K562 treated with DMSO at 1 percent for 48 hours (cell line): ENCODE measurements around the gene NELFB. TPM values are rescaled to one million over a fixed set of nuclear protein-coding genes. Genes with fewer than 3 reads are reported as not detected.

Source experiments
- total RNA-seq: library from RNA; unstranded; fragments of 300-600 nt; gene quantifications from 2 replicates; pipeline ENCODE4 v1.2.3, GENCODE V29; 2022; ENCODE audit warnings: low replicate concordance; ENCODE audit errors: extremely low read depth

NELFB gene
- total RNA-seq: not detected in 2 replicates

DNA sequence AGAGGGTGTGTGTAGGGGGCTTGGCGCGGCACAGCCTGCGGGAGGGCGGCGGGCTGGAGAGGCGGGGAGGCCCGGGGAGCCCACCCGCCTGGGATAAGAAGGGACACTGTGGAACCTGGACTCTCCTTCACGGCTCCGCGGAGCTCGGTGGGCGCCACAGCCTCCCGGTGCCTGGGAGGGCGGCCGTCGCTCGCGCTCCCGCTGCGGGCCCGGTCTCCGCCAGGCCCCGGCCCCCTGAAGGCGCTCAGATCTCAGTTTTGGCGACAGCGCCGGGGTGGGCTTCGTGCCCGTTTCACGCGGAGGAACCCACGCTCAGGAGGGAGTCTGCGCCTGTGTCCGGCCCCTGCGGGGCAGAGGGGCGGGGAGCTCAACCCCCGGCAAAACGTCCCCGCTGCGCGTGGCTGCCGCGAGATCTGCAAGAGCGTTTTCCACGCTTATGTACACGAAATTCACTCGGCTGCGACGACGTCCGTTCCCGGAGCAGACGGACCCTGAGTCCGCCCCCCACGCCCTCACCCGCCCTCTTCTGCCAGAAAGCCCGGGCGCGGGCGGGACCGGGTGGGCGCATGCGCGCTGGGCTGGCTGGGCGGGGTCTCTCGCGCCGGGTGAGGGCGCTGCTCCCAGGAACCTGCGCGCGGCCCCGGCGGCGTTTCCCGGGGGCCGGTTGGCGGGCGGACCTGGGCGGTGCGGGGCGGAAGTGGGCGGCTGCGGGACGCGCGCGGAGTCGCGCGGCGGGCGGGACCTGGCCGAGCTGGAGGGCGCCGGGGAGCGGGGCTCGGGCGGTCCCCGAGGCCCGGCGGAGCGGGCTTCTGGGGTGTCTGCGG, at the start of gene NELFB:
TSS of gene NELFB (plus strand) at position 704 of the 824 bp plus-strand sequence.

DNA sequence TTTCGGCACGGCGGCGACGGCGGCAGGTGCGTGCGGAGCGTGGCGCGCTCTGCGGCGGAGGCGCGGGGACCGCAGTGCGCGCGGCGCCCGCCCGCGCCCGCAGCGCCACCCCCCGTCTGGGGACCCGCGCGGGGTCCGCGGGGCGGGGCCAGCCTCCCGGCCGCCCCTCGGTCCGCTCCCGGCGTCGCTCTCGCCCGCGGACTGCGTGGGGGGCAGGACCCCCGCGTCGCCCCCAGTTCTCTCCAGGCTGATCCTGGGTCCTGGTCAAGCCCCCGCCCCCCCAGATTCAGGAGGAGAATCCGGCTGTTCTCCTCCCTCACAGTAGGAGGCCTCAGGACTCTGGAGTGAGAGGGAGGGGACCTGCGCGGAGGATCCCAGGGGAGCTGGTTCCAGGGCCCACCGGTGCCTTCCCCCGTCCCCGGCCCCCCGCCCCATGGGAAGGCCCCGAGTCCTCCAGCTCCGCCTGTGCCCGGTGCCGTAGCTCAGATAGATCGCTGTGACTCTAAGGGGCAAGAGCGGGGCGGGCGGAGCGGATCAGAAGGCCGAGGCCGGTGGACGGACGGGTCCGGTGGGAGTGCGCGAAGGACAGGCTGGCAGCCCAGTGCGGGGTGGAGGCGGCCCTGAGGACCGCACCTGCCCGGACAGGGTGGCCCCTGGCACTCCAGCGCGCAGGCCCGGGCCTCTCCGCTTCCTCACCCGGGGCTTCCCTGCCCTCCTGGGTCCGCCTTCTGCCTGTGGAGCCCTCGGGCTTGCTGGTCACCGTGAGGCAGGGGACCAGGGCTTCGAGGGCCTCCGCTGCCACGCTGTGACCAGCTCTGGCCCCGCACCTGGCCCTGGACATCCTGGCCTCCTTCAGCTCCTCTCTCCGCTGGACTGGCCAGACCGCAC, 32.7 kb upstream of the NELFB start, which contains the start of gene RNF208:
TSS of gene RNF208 (minus strand) at position 51 of the 888 bp plus-strand sequence. CDS start 1,028 bp downstream, outside the sequence.

DNA sequence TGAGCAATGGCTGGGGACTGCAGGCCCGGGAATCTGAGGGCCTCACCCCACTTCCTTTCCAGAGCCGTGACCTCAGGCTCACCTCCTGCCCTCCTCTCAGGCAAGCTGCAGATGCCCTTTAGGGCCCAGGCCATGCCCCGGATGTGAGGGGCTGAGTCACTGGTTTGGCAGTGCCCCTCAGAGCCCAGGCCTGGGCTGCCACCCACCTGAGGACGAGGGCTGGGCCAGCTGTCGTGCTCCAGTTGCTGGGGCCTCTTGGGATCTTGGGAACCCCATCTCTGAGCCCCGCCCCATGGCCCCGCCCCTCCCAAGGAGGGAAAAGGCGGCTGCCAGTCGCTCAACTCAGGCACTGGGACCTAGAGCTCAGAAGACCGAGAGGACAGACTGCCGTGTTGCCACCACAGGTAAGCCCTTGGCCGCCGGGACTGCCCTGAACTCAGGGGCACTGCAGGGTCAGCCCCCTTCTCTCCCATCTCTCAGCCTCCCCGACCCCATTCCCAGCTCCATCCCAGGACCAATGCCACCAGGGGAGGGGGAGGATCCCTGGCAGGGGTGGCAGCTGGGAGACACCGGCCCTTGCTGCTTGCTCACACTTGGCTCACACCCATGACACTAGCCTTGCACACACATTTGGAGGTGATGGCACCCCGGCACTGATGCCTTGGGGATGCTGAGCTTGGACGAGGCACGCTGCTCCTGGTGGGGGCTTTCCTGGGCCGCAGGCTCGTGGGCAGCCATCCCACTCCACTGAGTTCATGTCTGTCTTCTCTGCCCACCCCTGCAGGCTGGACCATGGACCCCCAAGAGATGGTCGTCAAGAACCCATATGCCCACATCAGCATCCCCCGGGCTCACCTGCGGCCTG, 30.1 kb upstream of the NELFB start, which contains the start of gene CYSRT1:
TSS of gene CYSRT1 (plus strand) at position 345 of the 865 bp plus-strand sequence. CDS start at position 793, 448 bp downstream.

DNA sequence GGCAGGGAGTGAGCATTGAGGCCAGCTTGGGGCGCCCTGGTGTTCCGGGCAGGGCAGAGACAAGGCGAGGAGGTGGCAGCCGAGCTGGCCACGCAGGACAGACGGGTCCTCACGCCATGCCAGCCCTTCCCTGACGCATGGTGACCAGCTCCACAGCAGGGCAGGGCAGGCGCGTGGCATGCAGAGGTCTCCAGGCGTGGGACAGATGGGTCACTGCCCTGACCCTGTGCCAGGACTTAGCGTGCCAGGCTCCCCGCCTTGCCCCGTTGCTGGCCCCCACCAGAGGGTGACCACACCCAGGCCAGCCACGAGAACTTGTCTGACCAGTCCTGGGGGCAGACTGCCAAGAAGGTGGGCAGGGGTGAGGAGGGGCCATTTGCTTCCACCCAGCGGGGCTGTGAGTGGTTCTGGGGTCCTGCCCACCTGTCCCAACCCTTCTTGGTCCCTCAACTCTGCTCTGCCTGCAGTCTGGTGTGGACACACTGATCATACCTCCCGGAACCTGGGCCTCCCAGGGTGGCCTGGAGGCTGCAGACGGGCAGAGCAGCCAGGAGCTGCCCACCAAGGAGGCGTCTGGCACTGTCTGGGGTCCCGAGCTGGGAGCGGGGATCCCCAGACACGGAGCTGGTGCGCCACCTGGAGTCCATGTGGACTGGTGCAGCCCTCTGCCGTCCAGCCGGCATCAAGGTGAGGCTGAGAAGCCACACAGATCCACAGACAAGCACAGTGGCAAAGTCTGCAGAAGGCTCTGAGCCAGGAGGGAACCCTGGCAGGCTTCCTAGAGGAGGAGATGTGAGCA, 27.9 kb upstream of the NELFB start, which contains the start of gene RNF224:
TSS of gene RNF224 (plus strand) at position 449 of the 799 bp plus-strand sequence. CDS start 834 bp downstream, outside the sequence.

DNA sequence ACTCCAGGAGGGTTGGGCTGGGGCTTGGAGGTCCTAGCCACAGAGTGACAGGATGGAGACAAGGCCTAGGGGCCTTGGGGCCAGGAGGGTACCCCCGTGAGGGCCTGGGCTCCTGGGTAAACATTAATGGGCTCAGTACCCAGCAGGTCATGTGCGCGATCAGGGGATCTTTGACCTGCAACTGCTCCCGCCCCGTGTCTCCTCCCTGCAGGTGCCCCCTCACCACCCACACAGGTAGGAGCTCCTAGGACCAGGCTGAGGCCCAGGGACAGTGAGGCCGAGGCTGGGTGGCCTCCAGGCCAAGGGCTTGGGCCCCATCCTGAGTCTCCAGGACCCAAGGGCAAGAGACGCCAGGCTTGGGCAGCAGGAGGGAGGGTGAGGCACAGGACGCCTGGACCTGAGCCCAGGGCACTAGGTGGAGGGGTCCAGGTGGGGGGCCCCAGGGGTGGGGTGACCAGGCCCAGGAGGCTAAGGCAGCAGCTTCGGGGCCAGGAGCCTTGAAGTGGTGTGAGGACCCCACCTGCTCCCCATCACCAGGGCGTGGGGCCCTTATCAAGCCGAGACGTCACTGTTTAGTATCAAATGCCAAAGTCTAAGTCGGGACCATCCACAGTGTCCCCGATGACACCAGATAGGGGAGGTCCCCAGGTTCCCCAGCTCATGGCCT, 24.3 kb upstream of the NELFB start, which contains the start of gene SLC34A3:
TSS of gene SLC34A3 (plus strand) at position 197 of the 667 bp plus-strand sequence. CDS start 802 bp downstream, outside the sequence.

DNA sequence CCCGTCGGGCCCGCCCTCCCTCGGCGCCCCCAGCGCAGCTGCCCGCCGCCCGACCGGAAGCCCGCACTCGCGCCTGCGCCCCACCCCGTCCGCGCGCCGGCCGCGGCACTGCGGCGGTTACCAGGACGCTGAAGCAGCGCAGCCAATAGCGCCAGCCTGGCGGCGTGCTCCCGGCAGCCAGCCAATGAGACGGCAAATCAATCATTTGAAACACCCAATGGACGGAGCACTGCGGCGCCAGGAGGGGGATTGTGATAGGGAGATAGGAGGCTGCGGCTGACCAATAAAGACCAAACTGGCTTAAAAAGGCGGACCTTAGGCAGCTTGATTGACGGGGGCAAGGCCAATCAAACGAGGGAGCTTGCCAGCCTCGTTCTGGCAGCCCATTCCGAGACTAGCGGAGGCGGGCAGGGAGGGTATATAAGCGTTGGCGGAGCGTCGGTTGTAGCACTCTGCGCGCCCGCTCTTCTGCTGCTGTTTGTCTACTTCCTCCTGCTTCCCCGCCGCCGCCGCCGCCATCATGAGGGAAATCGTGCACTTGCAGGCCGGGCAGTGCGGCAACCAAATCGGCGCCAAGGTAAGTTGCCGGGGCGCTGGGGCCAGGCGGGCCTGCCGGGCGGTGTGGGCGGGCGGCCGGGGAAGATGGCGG, 14.2 kb upstream of the NELFB start, which contains the start of gene TUBB4B:
TSS of gene TUBB4B (plus strand) at position 447 of the 649 bp plus-strand sequence. CDS start at position 521, 74 bp downstream.

DNA sequence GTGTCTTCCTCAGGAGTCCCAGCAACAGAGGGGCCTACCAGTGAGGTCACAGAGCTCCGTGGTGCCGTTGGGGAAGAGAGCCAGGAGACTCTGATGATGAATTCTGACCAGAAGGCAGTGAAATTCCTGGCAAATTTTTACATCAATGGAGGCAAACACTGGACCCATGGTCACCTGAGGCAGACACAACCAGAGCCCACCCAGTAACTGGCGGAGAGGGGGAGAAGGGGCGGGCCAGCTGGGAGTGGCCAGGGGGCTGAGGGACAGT, 4.0 kb upstream of the NELFB start, which contains the start of gene STPG3:
TSS of gene STPG3 (plus strand) at position 93 of the 268 bp plus-strand sequence. CDS start at position 94, 1 bp downstream.

DNA sequence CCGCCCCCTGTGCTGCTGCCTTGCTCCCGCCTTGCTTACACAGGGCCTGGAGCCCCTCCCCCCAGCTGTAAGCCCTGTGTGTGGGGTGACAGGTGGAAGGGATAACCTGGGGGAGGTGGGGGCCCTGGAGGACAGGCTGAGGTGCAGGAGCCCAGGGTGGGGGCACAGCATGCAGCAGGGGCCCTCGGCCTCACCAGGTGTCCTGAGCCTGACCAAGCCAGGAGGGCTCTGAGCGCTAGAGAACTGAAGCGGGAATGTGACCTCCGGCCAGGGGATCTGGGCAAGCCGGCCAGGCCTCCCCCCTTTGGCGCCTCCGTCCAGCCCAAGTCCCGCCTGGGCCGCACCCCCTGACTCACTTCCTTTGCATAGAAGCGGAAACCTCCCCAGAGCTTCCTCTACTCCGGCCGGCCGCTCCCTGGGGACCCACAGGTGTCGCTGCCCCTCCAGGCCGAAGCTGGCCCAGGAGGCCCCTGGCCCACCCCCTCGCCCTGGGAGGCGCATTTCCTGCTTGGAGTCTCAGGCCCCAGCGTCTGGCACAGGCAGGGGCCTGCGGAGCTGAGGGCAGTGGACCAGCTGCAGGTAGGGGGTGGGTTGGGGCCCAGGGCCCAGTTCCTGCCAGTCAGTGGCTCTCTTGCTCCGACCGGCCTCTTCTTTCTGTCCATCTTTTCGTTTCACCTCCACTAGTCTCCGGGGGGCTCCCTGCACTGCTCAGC, 22.4 kb downstream of the NELFB start, which contains the start of gene TOR4A:
TSS of gene TOR4A (plus strand) at position 398 of the 713 bp plus-strand sequence. CDS start 964 bp downstream, outside the sequence.

DNA sequence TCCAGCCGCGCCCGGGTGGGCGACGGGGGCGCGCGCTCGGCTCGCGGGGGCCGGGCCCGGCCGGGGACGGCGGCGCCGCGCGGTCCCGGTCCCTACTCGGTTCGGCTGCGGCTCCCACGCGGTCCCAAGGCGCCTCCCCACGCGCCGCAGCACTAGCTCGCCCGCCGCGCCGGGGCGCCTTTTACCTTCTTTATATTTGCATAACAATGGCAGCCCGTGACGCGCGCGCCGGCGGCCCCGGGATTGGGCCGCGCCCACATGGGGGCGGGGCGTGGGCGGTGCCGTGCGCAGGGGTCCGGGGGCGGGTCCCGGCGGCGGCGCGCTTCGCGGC, 47.0 kb downstream of the NELFB start, which contains the start of gene NRARP:
TSS of gene NRARP (minus strand) at position 154 of the 331 bp plus-strand sequence. CDS start 343 bp downstream, outside the sequence.

Other genes starting within 250 kb of the NELFB start
- gene ABCA2, start 227.1 kb upstream of the NELFB start, total RNA-seq: not detected in 2 replicates
- not detected in 2 replicates for gene FUT7, start 223.2 kb upstream of the NELFB start, total RNA-seq
- not detected in 2 replicates for gene NPDC1, start 209.2 kb upstream of the NELFB start, total RNA-seq
- gene ENTPD2, start 201.3 kb upstream of the NELFB start, total RNA-seq: not detected in 2 replicates
- gene SAPCD2, start 184.8 kb upstream of the NELFB start, total RNA-seq: not detected in 2 replicates
- not detected in 2 replicates for gene UAP1L1, start 177.8 kb upstream of the NELFB start, total RNA-seq
- gene MAN1B1, start 168.3 kb upstream of the NELFB start, total RNA-seq: 167 TPM in 1 of 2 replicates, not detected in the other
- gene DPP7, start 140.6 kb upstream of the NELFB start, total RNA-seq: not detected in 2 replicates
- not detected in 2 replicates for gene GRIN1, start 116.2 kb upstream of the NELFB start, total RNA-seq
- not detected in 2 replicates for gene LRRC26, start 85.3 kb upstream of the NELFB start, total RNA-seq
- not detected in 2 replicates for gene TMEM210, start 83.3 kb upstream of the NELFB start, total RNA-seq
- not detected in 2 replicates for gene ANAPC2, start 66.8 kb upstream of the NELFB start, total RNA-seq
- gene SSNA1, start 66.7 kb upstream of the NELFB start, total RNA-seq: not detected in 2 replicates
- not detected in 2 replicates for gene TPRN, start 54.6 kb upstream of the NELFB start, total RNA-seq
- gene TMEM203, start 49.7 kb upstream of the NELFB start, total RNA-seq: not detected in 2 replicates
- gene NDOR1, start 49.6 kb upstream of the NELFB start, total RNA-seq: not detected in 2 replicates
- gene RNF208, start 33.1 kb upstream of the NELFB start, total RNA-seq: not detected in 2 replicates
- gene CYSRT1, start 30.2 kb upstream of the NELFB start, total RNA-seq: not detected in 2 replicates
- gene RNF224, start 27.8 kb upstream of the NELFB start, total RNA-seq: not detected in 2 replicates
- gene SLC34A3, start 24.4 kb upstream of the NELFB start, total RNA-seq: not detected in 2 replicates
- gene TUBB4B, start 14.0 kb upstream of the NELFB start, total RNA-seq: 943 TPM in 1 of 2 replicates, not detected in the other
- not detected in 2 replicates for gene STPG3, start 4.0 kb upstream of the NELFB start, total RNA-seq
- gene TOR4A, start 22.4 kb downstream of the NELFB start, total RNA-seq: 87.0 TPM in 1 of 2 replicates, not detected in the other
- not detected in 2 replicates for gene NRARP, start 46.9 kb downstream of the NELFB start, total RNA-seq
- gene EXD3, start 167.8 kb downstream of the NELFB start, total RNA-seq: not detected in 2 replicates
- gene NOXA1, start 168.1 kb downstream of the NELFB start, total RNA-seq: not detected in 2 replicates
- not detected in 2 replicates for gene ENTPD8, start 186.0 kb downstream of the NELFB start, total RNA-seq
- gene NSMF, start 204.0 kb downstream of the NELFB start, total RNA-seq: not detected in 2 replicates